ENCODE results near the gene OGFR.

DNA sequence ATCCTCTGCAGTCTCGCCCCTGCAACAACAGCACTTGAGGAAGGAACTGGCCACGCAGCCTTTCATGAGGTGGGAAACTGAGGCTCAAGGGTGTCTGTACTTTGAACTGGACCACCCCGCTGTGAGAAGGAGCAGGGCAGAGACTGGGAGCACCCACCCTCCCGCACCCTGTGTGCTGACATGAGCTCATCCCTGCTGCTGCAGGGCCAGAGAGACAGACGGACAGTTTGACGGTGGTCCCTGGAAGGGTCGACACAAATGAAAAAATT lies 25.3 kb upstream of the OGFR start:
- no peak for TF ChIP-seq POLR2A (IDR thresholded peaks at IDR 0.05; ENCODE audit: low read depth, low read length)
- no peak for TF ChIP-seq POLR2AphosphoS5 (IDR thresholded peaks at IDR 0.05; ENCODE audit: low read depth, low read length)

All from GM12892 (cell line).